NCI-H2227 treated with DMSO at 0.1 percent for 48 hours (cell line): ENCODE measurements around the gene GAS6.
"Not testable (repeated sequence)": the region's sequence is repeated elsewhere in the genome, so short reads cannot be mapped to it uniquely, and the experiment has no call there.

Experiments used
- DNase-seq: peaks from one replicate; lab custom pipeline; 2025; lab: John Stamatoyannopoulos, UW

The GAS6 gene

DNA sequence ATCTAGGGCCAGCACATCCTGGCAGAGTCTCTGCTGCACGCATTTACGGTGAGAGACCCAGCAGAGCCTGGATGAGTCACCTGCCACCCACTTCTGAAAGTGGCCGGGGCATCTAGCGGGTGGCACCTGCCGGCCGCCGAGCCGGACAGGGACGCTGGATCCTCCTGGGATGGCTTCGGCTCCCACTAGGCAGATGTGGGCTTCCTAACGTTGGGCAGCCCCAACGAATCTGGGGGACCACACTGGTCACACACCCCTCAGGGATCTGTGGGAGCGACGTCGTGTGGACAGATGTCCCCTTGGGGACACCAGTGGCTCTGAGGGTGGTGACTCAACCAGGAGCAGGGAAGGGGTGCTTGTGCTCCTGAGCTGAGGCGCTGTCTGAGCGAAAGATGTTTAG is 72.7 kb downstream of the GAS6 start:
- DNase-seq, result no peak

DNA sequence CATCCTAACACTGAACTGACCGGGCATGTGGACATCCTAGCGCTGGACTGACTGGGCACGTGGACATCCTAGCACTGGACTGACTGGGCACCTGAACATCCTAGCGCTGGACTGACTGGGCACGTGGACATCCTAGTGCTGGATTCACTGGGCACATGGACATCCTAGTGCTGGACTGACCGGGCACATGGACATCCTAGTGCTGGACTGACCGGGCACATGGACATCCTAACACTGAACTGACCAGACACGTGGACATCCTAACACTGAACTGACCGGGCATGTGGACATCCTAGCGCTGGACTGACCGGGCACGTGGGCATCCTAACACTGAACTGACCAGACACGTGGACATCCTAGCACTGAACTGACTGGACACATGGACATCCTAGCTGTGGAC is 73.9 kb downstream of the GAS6 start:
- not testable (repeated sequence) for DNase-seq

DNA sequence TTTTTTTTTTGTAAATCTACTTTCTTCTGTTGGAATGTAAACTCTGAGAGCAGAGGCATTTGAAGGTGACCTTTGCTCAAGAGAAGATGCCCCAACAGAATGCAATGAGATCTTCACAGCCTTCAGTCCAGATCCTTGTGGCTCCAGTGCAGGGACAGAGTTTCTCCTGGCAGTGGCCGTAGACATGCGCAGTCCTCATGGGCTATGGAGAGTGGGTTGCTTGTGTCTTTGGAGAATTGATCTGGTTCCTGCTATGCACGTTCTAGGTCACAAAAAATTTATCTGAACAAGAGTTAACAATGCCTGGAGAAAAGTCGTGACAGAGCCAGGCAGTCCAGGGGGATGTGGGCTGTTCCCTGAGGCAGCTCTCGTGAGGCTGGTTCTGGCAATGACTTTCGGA is 74.7 kb downstream of the GAS6 start:
- DNase-seq, result no peak

DNA sequence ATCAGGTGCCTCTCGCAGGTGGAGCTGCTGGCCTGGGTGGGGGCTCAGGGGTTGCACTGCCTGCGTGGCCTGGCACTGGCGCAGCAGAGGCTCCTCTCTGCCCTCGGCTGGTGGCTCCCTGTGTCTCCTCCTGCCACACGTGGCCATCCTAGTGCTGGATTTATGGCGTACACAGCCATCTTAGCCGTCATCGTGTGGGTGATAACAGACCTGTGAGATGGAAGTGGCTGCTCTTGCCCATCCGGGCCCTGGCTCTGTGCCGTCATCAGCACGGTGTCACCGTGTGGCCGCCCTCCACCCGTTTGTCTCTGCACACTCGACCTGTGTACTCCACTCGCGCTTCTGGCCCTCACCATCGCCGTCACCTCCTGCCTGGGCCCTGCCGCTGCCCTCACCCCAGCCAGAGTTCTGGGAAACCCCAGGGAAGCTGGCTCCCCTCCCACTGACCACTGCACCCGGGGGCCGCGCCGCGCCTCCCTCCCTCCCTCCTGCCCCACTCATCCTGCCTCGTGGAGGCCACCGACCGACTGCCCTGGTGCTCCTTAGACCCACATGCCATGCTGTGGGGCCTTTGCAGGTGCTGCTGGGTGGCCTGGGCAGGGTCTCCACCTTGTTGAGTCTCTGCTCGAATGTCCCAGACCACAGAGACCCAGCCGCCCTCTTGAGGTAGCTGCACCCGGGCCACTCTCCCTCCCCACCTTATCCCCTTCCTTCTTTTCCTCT is 75.3 kb downstream of the GAS6 start:
- DNase-seq, result no peak

DNA sequence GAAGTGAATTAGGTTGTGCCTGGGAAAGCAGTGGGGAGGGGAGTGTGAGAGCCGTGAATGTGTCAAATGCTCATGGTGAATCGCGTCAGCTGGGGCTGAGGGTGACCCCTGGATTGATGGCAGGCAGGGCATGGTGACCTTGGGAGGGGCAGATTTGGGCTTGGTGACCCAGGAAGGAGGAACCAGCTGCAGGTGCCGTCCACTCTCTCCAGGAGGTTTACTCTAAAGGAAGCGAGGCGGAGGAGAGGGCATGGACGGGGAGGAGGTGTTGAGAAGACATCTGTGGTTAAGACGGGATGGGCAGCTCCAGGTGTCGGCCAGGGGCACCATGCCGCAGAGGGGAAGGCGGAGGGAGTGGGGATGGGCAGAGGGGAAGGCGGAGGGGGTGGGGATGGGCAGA is 76.2 kb downstream of the GAS6 start:
- no peak for DNase-seq

DNA sequence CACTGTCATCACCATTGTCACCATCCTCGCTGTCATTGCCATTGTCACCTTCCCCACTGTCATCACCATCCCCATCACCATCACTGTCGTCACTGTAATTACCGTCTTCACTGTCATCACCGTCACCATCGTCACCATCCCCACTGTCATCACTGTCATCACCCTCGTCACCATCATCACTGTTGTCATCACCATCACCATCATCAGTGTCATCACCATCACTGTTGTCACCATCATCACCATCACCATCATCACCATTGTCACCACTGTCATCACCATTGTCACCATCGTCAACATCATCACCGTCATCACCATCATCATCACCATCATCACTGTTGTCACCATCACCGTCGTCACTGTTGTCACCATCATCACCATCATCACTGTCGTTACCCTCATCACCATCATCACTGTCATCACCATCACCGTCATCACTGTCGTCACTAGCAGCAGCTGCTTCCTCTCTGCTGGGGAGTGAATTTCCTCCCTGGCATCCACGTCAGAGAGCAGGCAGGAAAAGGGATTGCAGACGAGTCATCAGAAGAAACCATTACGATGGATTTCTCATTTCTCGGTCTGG is 77.5 kb downstream of the GAS6 start:
- DNase-seq, result no peak

DNA sequence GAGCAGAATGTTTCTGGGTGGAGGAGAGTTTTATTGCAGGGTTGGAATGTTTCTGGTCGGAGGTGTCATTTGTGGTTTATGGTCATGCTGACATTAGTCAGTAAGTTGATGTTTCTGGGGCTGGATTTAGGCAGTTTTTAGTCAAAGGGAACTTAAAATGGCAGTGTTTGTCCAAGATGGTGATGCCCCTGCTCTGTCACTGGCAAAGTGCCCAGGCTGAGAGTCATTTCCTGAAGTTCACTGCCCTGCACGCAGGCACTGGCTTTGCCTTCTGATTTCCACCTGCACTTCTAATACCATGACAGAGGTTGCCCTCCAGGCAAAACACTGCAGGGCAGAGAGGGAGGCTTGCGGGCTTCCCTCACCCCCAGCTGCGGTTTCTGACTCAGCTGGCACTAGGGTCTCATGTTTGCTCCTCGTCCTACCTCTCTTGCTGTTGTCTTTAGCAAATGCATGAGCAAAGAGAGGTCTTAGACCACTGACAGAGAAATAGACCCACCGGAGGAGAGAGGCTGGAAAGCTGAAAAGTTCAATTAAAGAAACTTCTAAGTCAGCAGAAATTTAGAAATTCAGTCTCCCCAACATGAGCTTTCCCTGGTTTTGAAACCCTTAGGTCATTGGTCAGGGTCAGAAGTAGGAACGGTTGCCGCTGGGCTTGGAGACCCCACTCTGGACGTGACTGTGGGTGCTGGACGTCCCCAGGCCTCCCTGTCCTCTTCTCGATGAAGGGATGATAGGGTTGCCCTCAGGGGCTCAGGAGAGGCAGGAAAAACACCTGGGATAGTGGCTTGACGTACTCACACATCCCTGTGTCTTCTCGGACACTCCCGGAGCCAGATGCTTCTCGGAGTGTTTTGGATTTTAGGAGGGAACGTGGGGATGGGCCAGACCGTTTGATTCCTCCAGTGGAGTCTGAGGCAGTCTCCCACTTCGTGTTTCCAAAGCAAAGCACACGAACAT is 78.5 kb downstream of the GAS6 start:
- DNase-seq, result no peak

DNA sequence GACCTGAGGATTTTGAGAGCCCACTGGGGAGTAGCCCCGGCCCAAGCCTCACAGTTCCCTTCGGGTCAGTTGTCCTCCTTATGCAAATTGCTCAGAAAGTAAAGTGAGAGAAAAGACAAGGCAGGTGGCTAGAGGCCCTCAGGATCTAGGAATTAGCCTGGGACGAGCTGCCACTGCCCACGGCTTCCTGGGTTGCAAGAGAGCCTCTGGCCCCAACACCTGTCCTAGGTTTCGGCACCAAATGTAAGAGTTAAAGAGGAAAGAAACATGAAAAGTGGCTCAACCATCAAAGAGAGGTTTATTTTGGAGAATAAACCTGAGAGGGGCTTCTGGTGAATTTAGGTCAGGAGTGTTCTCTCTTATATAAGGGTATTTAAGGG is 79.2 kb downstream of the GAS6 start:
- no peak for DNase-seq

DNA sequence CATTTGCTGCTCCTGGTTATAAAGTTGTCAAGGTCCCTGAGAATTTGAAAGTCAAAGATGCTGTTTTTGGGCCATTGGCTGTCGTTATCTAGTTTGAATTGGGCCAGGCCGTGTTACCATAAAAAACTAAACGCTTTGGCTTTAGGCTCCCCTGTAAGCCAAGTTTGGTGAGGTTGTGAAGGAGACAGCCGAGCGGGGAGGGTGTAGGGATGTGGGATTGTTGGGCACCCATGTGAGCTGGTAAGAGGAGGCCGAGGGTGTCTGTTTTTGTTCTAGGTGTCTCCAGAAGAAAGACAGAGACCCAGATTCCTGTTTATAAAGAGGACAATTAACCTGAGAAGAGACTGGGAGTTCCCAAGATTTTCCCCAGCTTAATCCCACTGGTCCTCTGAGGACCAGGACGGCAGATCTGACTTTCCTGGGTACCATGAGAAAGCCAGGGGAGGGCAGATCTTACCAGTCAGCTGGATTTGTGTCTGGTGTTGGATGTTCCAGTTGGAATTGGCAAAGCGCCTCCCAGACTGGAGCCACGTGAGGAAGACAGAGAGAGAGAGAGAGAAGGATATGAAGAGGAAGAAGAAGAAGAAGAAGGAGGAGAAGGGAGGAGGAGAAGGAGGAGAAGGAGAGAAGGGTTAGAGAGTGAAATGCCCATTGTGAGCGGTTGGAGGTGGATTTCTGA is 79.8 kb downstream of the GAS6 start:
- DNase-seq, result no peak

DNA sequence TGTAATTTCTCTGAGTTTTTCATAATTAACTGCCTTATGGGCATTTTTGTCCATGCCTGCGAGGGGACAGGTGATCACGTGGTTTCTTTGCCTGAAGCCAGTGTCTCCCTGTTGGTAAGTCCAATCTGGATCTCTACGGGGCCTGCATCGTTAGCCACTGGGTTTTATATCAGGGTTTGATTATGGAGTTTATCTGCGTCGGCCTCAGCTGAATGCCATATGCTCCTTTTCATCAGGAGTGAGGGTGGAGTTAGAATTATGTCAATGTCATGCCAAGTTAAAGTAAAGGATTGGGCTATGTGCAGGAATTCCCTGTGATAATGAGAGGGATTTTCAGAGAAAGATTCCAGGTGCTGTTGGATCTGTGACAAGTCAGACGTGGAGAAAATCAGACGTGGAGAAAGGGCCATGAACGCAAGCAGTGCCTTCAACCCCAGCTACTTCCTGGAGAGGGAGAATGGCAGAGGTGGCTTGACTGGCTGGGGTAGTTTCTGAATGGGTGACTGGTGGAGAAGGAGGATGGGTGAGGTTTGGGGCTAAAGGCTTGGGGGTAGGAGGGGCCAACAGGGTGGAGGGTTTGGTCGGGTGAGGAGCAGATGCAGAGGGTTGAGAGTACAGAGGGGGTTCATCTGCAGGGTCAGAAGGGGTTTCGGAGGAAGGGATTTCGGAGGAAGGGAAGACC is 80.5 kb downstream of the GAS6 start:
- no peak for DNase-seq

DNA sequence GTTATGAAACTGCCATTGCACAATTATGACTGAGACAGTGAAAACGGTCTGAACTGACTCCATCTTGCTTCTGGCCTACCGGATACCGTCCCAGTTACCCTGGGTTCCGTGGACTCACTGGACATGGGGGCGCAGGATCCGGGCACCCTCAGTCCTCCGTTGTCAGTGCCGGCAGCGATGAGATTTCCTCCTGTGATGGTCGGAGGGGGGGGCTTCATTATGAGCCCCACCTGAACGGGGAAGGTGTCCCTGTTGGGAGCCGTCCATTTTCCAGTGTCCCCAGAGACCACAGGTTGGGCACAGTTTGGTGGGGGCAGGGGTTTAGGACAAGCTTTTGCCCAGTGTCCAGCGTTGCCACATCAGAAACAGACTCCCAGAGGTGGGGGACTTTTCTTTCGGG is 81.4 kb downstream of the GAS6 start:
- no peak for DNase-seq

DNA sequence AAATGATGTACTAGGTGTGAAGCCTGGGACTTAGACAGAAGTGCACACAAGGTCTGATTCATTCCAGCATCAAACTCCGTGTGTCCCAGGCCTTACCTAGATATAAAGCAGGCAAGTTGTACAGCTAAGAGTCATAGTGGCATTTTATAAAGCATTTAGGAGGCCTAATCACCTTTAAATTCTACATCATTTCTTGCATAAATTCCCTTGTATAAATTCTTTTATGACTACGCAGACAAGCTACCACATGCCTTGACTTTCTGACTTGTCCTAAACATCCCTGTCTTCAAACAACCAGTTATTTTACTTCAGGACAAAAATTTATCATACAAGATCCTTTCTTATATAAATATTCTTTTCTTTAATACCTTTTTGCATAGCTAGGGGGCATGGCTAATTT is 82.3 kb downstream of the GAS6 start:
- no peak for DNase-seq

DNA sequence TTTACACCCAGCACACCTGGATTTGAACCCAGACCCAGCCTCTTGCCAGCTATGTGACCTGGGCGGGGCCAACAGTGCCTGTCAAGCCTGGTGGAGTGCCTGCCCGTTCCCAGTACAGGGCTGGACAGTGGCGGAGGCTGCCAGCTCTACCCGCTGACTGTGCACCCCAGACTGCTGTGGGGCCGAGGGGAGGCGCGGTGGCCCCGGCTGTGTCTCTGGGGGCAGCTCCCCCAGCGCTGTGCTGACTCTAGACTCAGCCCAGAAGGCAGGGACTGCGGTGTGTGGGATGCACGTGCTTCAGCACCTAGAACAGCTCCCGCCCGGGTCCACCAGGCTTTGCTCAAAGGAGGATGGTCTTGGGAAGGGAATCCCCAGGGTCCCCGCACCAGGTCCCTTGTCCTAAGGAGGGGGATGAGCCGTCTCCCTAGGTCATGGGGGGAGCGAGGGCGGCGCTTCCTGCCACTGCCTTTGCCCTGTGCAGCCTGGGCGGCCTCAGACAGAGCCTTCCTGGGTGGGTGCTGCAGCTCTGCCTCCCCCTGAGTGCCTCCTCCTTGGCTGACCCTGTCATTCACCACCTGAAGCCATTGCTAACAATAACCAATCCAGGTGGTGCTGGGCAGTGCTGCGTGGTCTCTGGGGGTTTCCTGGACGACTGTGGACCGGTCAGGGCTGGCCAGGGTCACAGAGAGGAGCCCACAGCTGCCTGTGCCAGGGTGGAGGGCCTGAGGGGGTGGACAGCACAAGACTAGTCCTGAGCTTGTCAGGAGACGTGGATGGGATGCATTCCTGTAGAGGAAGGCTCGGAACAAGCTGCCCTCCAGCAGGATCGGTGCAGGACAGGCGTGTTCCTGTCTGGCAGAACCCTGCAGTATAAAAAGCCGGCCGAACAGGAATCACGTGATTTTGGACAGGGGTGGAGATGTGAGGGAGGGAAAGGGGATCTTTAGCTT is 86.3 kb downstream of the GAS6 start:
- no peak for DNase-seq

DNA sequence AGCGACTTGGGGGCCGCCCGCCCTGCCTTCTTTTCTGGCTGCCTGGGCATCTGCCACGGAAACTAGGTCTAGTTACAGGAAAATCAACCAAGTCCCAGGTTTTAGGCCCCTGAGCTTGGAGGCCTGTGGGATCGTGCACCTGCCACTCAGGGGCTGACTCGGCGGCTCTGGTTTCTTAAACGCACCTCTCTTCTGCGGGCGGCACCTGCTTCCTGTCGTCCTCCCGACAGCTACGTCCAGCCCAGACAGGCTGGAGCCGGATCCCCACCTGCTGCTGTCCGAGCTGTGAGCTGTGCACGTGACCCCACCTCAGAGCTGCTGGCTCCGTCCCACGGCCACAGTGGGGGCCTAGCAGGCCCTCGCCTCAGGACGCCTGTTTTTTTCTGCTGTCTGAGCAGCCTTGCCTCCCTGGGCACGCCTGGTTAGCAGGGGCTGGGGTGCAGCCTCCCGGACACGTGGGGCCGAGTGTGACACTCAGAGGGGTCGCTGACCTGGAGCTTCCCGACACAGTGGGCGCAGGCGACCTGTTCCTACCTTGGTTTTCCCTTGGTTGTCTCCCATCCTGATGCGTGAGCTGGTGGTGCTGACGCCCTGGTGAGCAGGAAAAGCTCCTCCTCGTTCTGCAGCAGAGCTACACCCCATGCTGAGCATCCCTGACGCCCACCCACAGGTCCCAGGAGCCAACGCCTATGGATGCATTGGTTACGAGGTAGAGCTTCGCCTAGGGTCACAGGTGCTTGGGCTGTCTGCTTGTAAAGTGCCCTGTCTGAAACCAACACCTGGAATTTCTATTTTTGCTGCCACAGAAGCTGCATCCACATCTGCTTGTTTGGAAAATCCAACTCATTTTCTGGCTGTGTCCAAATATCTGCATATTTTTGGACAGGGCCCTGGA is 87.4 kb downstream of the GAS6 start:
- no peak for DNase-seq

DNA sequence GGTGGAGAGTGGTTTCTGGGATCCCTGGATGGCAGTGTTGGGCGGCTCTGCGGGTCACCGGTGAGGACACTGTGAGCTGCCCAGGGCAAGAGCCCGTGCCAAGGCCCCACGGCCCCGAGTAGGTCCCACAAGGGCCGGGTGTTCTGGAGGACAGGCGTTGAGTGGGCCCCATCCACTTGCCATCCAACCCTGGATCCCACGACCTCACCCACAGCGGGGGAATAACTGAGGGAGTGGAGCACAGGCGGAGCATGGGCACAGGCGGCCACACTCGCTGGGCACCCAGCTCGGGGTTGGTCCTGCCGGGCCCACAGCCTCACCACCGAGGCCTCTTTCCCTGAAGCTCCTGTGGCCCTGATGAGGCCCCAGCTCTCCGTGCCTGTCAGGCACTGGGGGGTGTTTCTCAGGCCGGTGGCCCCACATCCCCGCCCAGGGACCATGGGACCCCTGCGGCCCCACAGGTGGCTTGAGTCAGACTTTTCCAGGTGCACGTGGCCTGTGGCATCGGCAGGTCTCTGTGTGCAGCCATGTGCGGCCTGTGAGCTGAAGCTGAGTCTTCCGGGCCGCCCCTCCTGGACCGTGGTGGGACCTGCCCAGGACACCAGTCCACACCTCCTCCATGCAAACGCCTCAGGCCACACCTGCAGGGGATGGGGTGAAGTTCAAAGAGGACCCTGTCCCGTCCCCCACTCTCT is 88.3 kb downstream of the GAS6 start:
- DNase-seq, result no peak

DNA sequence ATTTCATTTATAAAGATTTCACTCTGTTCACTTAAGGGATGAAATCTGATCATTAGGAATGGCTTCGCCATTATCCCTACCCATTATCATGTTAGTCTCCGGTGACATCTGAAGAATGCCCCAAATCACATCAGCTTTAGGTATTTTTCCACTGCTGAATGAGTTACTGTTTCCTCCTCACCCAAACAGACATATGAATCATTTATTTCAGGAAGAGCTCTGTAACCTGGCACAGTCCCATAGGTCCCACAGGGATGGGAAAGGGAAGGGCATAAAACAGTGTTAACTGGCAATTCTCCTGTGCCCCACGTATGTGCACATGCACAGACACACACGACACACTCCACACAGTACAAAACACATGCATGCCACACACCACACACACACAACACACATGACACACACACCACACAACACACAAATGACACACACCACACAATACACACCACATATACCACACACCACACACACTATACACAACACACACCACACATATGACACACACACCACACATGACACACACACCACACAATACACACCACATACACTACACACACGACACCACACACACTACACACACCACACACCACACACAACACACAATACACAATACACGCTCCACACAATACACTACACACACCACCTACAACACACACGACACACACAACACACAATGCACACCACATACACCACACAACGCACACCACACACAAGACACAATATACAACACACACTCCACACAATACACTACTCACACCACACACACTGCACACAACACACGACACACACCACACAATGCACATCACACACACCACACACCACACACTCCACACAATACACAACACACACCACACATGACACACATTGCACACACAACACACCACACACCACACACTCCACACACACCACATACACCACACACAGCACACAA is 89.4 kb downstream of the GAS6 start:
- DNase-seq, result no peak

DNA sequence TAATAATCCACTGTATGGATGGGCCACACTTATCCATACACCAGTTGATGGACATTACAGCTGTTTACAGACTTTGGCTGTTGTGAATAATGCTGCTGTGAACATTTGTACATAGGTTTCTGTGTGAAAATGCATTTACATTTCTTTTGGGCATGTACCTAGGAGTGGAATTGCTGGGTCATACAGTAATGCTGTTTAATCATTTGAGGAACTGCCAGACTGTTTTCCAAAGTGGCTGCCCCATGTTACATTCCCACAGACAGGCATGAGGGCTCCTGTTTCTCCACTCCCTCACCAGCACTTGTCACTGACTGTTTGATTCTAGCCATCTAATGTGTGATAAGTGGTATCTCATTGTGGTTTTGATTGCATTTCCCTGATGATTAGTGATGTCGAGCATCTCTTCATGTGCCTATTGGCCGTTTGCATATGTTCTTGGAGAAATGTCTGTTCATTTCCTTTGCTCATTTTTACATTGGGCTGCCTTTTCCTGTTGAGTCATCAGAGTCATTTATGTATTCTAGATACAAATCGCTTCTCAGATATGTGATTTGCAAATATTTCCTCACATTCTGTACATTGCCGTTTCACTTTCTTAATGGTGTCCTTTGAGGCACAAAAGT is 92.1 kb downstream of the GAS6 start:
- no peak for DNase-seq
